HepG2 (cell line): Measurements from ENCODE around the gene IL22. TPM values are rescaled to one million over a fixed set of nuclear protein-coding genes. Genes with fewer than 3 reads are reported as not detected.

Experiments used
- ATAC-seq: fragments of 200-7000 bp; cut with Tn5 transposase; 3 replicates; pipeline ENCODE4 v1.9.1; 2020; ENCODE audit warnings: mild to moderate bottlenecking, moderate library complexity
- BruUV-seq: library from RNA; stranded (reverse); fragments of 400-500 nt; replicated peaks from 2 replicates; lab custom pipeline; 2021; lab: Mats Ljungman, UMichigan
- CTCF ChIA-PET: fragments of 300-600 bp; formaldehyde crosslinking; extraction: SDS; loops from one replicate; lab custom pipeline; 2021; ENCODE audit warnings: low total read pairs, inconsistent platforms, low intra/inter-chr PET ratio; lab: Yijun Ruan, JAX
- POLR2A ChIA-PET: fragments of 350-600 bp; sonication (Branson Sonifier 250); formaldehyde crosslinking; loops from one replicate; lab custom pipeline; 2020; ENCODE audit warnings: antibody characterized with exemption, inconsistent platforms; lab: Yijun Ruan, JAX
- DNase-seq: peaks from one replicate; pipeline ENCODE4 v3.0.0-alpha.2; 2015; ENCODE audit warnings: low spot score
- FAIRE-seq: peaks from 3 replicates; lab custom pipeline; 2011; peaks lifted over from hg19 to GRCh38; lab: Jason Lieb, UNC
- H2AFZ ChIP-seq: one replicate; pipeline ENCODE4 v1.6.1; 2011; ENCODE audit warnings: low read length, inconsistent platforms
- H3K27ac ChIP-seq: fragments of 300-600 bp; 3 replicates; pipeline ENCODE4 v1.8.0; 2011; ENCODE audit warnings: mixed run types, mild to moderate bottlenecking, mixed read lengths, low read length, inconsistent platforms; ENCODE audit not compliant: insufficient read depth; ENCODE audit errors: extremely low read length
- H3K27me3 ChIP-seq, 2 experiments: fragments of 200-600 bp in 1 of 2; 2 replicates in 1 of 2; 3 replicates in 1 of 2; pipeline versions ENCODE4 v1.6.0 to v1.8.0; 2011; ENCODE audit warnings: low read length in 2 of 2, mild to moderate bottlenecking in 2 of 2, moderate library complexity in 2 of 2, inconsistent platforms in 1 of 2; ENCODE audit not compliant: insufficient read depth in 2 of 2, control insufficient read depth in 1 of 2
- H3K36me3 ChIP-seq, 2 experiments: fragments of 200-600 bp in 1 of 2; replicated peaks in 1 of 2; 2 replicates in 1 of 2; 3 replicates in 1 of 2; pipeline versions ENCODE4 v1.5.1 to v1.8.0; 2011; ENCODE audit warnings: low read length in 2 of 2, inconsistent platforms in 1 of 2; ENCODE audit not compliant: insufficient read depth in 2 of 2, control insufficient read depth in 1 of 2
- H3K4me1 ChIP-seq: 2 replicates; pipeline ENCODE4 v1.5.1; 2012; ENCODE audit warnings: low read length, inconsistent platforms; ENCODE audit not compliant: insufficient read depth
- H3K4me2 ChIP-seq: 2 replicates; pipeline ENCODE4 v1.6.0; 2011; ENCODE audit warnings: low read depth, low read length, inconsistent platforms
- H3K4me3 ChIP-seq, 3 experiments: fragments of 200-600 bp in 1 of 3; sonication (generic), shearing (Covaris generic) in 1 of 3; replicated peaks in 1 of 3; 2 replicates each; pipeline ENCODE4 v1.5.1; 2011 to 2016; ENCODE audit warnings: low read length in 3 of 3, inconsistent platforms in 2 of 3, low read depth in 2 of 3, mild to moderate bottlenecking in 2 of 3, control low read depth in 1 of 3, mixed read lengths in 1 of 3; ENCODE audit not compliant: insufficient read depth in 1 of 3
- H3K79me2 ChIP-seq: one replicate; pipeline ENCODE4 v1.6.1; 2011; ENCODE audit warnings: low read length, inconsistent platforms; ENCODE audit not compliant: insufficient read depth
- H3K9ac ChIP-seq: 2 replicates; pipeline ENCODE4 v1.6.0; 2011; ENCODE audit warnings: mild to moderate bottlenecking, low read depth, low read length, inconsistent platforms; ENCODE audit not compliant: insufficient read depth
- H3K9me3 ChIP-seq: 2 replicates; pipeline ENCODE4 v1.5.1; 2012; ENCODE audit warnings: mild to moderate bottlenecking, low read length
- H4K20me1 ChIP-seq: 2 replicates; pipeline ENCODE4 v1.6.0; 2011; ENCODE audit warnings: inconsistent platforms, mild to moderate bottlenecking, low read length, moderate library complexity; ENCODE audit not compliant: insufficient read depth
- ATRX ChIP-seq: sonication (generic); formaldehyde crosslinking; IDR thresholded peaks from 2 replicates; pipeline ENCODE4 v1.4.0; 2020; ENCODE audit warnings: missing genetic modification reagents, borderline replicate concordance
- HNRNPL ChIP-seq: fragments of 200-400 bp; formaldehyde crosslinking; IDR thresholded peaks from 2 replicates; pipeline ENCODE4 v1.6.1; 2017; ENCODE audit warnings: mild to moderate bottlenecking, low read depth, low read length
- MTA3 ChIP-seq: sonication (generic); formaldehyde crosslinking; IDR thresholded peaks from 2 replicates; pipeline ENCODE4 v1.4.0; 2020; ENCODE audit warnings: missing genetic modification reagents
- POLR2A ChIP-seq, 2 experiments: IDR thresholded peaks; 2 replicates each; pipeline ENCODE4 v1.6.1; 2011; ENCODE audit warnings: low read depth in 2 of 2, low read length in 2 of 2, mild to moderate bottlenecking in 1 of 2, moderate library complexity in 1 of 2; ENCODE audit not compliant: insufficient read depth in 1 of 2
- PRPF4 ChIP-seq: fragments of 200-400 bp; formaldehyde crosslinking; IDR thresholded peaks from 2 replicates; pipeline ENCODE4 v1.6.1; 2016; ENCODE audit warnings: low read length, low read depth; ENCODE audit not compliant: poor library complexity, severe bottlenecking
- SIX4 ChIP-seq: sonication (generic); formaldehyde crosslinking; IDR thresholded peaks from 2 replicates; pipeline ENCODE4 v1.4.0; 2020; ENCODE audit warnings: missing genetic modification reagents
- SPEN ChIP-seq: sonication (generic); formaldehyde crosslinking; IDR thresholded peaks from 2 replicates; pipeline ENCODE4 v1.5.1; 2020; ENCODE audit warnings: low read depth, mild to moderate bottlenecking, missing genetic modification reagents
- ZBTB20 ChIP-seq: sonication (generic); formaldehyde crosslinking; IDR thresholded peaks from 2 replicates; pipeline ENCODE4 v1.8.1; 2023; ENCODE audit warnings: missing genetic modification reagents, low read depth, mild to moderate bottlenecking, borderline replicate concordance
- ZNF776 ChIP-seq: sonication (generic); formaldehyde crosslinking; IDR thresholded peaks from 2 replicates; pipeline ENCODE4 v1.4.0; 2020; ENCODE audit warnings: mild to moderate bottlenecking, missing genetic modification reagents
- ZNF782 ChIP-seq: sonication (generic); formaldehyde crosslinking; IDR thresholded peaks from 2 replicates; pipeline ENCODE4 v1.4.0; 2020; ENCODE audit warnings: missing genetic modification reagents, mild to moderate bottlenecking, borderline replicate concordance
- WGBS: methylation state at CpG from one replicate; pipeline ENCODE4 v1.1.6; 2017; ENCODE audit warnings: low lambda C conversion rate; 5-methylcytosine and 5-hydroxymethylcytosine counted together
- in situ Hi-C: cut with HindIII; loops from 2 replicates; pipeline ENCODE4 v1.10.0; 2017; ENCODE audit warnings: low pct_unique_long_range_greater_than_20kb; ENCODE audit not compliant: extremely low pct_ligation_motif_present
- intact Hi-C: fragments of 100-400 bp; cut with micrococcal nuclease; formaldehyde crosslinking; loops from one replicate; pipeline ENCODE4 v1.10.0; 2022; ENCODE audit not compliant: unreplicated experiment
- polyA plus RNA-seq, 8 experiments: library from polyadenylated mRNA; depleted of rRNA in 3 of 8; stranded (reverse) in 7 of 8; unstranded in 1 of 8; fragments of >200 nt; fragmentation: Illumina TruSeq in 4 of 8; extraction: Trizol in 4 of 8; gene quantifications; 2 replicates each; pipeline versions ENCODE4 v1.2.1 to v1.2.3, GENCODE V29; 2011 to 2016; ENCODE audit warnings: low read depth in 4 of 8, missing spikeins in 1 of 8, mixed read lengths in 1 of 8; ENCODE audit not compliant: insufficient read depth in 1 of 8
- total RNA-seq, 5 experiments: library from RNA; depleted of rRNA; stranded (reverse); fragments of >200 nt; fragmentation: Illumina TruSeq; extraction: Trizol; gene quantifications; 2 replicates each; pipeline ENCODE4 v1.2.3, GENCODE V29; 2016; ENCODE audit warnings: low read depth in 1 of 5
- TF ChIP-seq, protein P1 (sequence below): sonication (generic); formaldehyde crosslinking; IDR thresholded peaks from 2 replicates; pipeline ENCODE4 v1.4.0; 2020; ENCODE audit warnings: missing genetic modification reagents
- TF ChIP-seq, protein P2 (sequence below): IDR thresholded peaks from 2 replicates; pipeline ENCODE4 v1.6.1; 2016; ENCODE audit warnings: low read depth
- TF ChIP-seq, protein P3 (sequence below), 2 experiments: sonication (generic) in 1 of 2; formaldehyde crosslinking in 1 of 2; IDR thresholded peaks; 2 replicates each; pipeline versions ENCODE4 v1.4.0 to v1.6.1; 2016 to 2020; ENCODE audit warnings: borderline replicate concordance in 1 of 2, low read depth in 1 of 2, mild to moderate bottlenecking in 1 of 2, missing genetic modification reagents in 1 of 2
- TF ChIP-seq, protein P4 (sequence below): IDR thresholded peaks from 2 replicates; pipeline ENCODE4 v1.6.1; 2016
- TF ChIP-seq, protein P5 (sequence below): sonication (generic); formaldehyde crosslinking; IDR thresholded peaks from 2 replicates; pipeline ENCODE4 v1.4.0; 2020; ENCODE audit warnings: missing genetic modification reagents

The IL22 gene
- total and polyA plus RNA-seq, 2 of the 13 experiments (the other 11 are each of a cell fraction or from before 2014, with no cell fraction given), result not detected

DNA sequence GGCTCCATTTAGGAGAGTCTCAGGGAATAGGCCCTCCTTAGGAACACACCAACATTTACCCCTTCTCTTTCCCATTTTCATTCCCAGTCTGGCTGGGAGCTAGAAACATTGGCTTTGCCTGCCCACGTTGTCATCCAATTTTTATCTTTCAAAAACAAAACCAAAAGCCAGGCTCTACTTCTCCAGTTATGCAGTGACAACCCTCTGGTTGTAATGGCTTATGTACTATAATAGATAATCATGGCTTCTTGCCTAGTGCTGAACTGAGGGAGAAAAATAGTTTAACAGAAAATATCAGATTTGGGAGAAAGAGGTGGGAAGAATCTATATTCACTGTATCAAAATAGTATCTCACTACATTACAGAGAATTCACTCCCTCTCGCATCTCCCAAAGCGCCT lies 32.1 kb upstream of the IL22 start:
- in situ Hi-C loops, result no loop called here
- H4K20me1 ChIP-seq, result no peaks in the 10 kb centered on the region
- 35% methylated on average over 3 of the region's 3 CpGs for WGBS
- no peaks in the 10 kb centered on the region for H3K9me3 ChIP-seq
- ATAC-seq, result no peak
- POLR2A ChIA-PET, result no interaction called here
- H3K79me2 ChIP-seq, result no peaks in the 10 kb centered on the region
- CTCF ChIA-PET, result no interaction called here
- no peak overlapping the region for H3K9ac ChIP-seq
- H2AFZ ChIP-seq, result no peak overlapping the region
- H3K4me1 ChIP-seq, result no peaks in the 10 kb centered on the region
- no TSS peak for BruUV-seq
- H3K4me2 ChIP-seq, result no peak overlapping the region
- no peak for FAIRE-seq
- no peaks in the 10 kb centered on the region for H3K36me3 ChIP-seq
- H3K27me3 ChIP-seq, result no peaks in the 10 kb centered on the region
- DNase-seq, result no peak
- TF ChIP-seq, protein P1, sequence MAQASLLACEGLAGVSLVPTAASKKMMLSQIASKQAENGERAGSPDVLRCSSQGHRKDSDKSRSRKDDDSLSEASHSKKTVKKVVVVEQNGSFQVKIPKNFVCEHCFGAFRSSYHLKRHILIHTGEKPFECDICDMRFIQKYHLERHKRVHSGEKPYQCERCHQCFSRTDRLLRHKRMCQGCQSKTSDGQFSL (CRISPR knock-in tag), result no peak
- TF ChIP-seq ZNF782 (no peak), POLR2A (IDR thresholded peaks at IDR 0.05; ENCODE audit: insufficient read depth in 1 of 2, low read depth in 2 of 2, low read length in 2 of 2) (no peak), ZBTB20 (CRISPR knock-in tag) (no peak), ATRX (CRISPR knock-in tag) (no peak), ZNF776 (no peak), SIX4 (CRISPR knock-in tag) (no peak), HNRNPL (no peak), SPEN (no peak), PRPF4 (no peak), MTA3 (CRISPR knock-in tag) (no peak)
- TF ChIP-seq, protein P2, sequence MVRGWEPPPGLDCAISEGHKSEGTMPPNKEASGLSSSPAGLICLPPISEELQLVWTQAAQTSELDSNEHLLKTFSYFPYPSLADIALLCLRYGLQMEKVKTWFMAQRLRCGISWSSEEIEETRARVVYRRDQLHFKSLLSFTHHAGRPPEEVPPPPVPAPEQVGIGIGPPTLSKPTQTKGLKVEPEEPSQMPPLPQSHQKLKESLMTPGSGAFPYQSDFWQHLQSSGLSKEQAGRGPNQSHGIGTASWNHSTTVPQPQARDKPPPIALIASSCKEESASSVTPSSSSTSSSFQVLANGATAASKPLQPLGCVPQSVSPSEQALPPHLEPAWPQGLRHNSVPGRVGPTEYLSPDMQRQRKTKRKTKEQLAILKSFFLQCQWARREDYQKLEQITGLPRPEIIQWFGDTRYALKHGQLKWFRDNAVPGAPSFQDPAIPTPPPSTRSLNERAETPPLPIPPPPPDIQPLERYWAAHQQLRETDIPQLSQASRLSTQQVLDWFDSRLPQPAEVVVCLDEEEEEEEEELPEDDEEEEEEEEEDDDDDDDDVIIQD (CRISPR knock-in tag), result no peak
- TF ChIP-seq, protein P3, sequence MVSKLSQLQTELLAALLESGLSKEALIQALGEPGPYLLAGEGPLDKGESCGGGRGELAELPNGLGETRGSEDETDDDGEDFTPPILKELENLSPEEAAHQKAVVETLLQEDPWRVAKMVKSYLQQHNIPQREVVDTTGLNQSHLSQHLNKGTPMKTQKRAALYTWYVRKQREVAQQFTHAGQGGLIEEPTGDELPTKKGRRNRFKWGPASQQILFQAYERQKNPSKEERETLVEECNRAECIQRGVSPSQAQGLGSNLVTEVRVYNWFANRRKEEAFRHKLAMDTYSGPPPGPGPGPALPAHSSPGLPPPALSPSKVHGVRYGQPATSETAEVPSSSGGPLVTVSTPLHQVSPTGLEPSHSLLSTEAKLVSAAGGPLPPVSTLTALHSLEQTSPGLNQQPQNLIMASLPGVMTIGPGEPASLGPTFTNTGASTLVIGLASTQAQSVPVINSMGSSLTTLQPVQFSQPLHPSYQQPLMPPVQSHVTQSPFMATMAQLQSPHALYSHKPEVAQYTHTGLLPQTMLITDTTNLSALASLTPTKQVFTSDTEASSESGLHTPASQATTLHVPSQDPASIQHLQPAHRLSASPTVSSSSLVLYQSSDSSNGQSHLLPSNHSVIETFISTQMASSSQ (IDR thresholded peaks at IDR 0.05; ENCODE audit: low read depth), result no peak
- TF ChIP-seq, protein P3 (CRISPR knock-in tag; IDR thresholded peaks at IDR 0.05; ENCODE audit: borderline replicate concordance), result no peak
- TF ChIP-seq, protein P4, sequence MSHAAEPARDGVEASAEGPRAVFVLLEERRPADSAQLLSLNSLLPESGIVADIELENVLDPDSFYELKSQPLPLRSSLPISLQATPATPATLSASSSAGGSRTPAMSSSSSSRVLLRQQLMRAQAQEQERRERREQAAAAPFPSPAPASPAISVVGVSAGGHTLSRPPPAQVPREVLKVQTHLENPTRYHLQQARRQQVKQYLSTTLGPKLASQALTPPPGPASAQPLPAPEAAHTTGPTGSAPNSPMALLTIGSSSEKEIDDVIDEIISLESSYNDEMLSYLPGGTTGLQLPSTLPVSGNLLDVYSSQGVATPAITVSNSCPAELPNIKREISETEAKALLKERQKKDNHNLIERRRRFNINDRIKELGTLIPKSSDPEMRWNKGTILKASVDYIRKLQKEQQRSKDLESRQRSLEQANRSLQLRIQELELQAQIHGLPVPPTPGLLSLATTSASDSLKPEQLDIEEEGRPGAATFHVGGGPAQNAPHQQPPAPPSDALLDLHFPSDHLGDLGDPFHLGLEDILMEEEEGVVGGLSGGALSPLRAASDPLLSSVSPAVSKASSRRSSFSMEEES, result no peak
- TF ChIP-seq, protein P5, sequence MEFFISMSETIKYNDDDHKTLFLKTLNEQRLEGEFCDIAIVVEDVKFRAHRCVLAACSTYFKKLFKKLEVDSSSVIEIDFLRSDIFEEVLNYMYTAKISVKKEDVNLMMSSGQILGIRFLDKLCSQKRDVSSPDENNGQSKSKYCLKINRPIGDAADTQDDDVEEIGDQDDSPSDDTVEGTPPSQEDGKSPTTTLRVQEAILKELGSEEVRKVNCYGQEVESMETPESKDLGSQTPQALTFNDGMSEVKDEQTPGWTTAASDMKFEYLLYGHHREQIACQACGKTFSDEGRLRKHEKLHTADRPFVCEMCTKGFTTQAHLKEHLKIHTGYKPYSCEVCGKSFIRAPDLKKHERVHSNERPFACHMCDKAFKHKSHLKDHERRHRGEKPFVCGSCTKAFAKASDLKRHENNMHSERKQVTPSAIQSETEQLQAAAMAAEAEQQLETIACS, result no peak
- no peak overlapping the region for H3K4me3 ChIP-seq
- intact Hi-C loops, result no loop called here
- no peak overlapping the region for H3K27ac ChIP-seq
